Fibroblast of pulmonary artery (primary cell): ENCODE data around the gene SYNJ2.

Experiments used
- DNase-seq: peaks from one replicate; pipeline ENCODE4 v3.0.0-alpha.2; 2010; ENCODE audit warnings: low read depth
- H3K4me3 ChIP-seq: replicated peaks from 2 replicates; pipeline ENCODE4 v1.5.1; 2011; ENCODE audit warnings: low read depth, mild to moderate bottlenecking, control low read depth, low read length, moderate library complexity
- TF ChIP-seq, protein P1 (sequence below): IDR thresholded peaks from 2 replicates; pipeline ENCODE4 v1.5.1; 2011; ENCODE audit warnings: mild to moderate bottlenecking, control low read depth, low read length, inconsistent platforms; ENCODE audit errors: missing control alignments

The SYNJ2 gene

DNA sequence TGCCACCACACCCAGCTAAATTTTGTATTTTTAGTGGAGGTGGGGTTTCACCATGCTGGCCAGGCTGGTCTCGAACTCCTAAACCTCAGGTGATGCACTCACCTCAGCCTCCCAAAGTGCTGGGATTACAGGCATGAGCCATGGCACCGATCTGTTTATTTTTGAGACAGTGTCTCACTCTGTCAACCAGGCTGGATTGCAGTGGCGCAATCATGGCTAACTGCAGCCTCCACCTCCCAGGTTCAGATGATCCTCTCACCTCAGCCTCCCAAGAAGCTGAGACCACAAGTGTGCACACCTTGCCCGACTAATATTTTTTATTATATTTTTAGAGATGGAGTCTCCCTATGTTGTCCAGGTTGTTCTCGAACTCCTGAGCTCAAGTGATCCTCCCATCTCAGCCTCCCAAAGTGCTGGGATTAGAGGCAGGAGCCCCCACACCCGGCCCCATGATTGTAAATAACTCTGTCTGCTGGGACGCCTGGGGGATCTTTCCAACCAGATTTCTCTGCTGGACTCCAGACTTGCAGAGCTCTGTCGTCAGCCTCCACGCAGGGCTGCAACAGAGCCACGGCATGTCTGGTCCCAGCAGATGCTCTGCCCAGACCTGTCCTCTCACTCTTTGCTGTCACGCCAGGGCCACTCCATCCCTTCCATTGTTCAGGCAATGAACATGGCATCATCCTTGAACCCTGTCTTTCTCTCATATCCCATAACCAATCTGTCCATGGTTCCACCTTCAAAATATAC lies 25.3 kb downstream of the SYNJ2 start:
- H3K4me3 ChIP-seq, result no peak overlapping the region
- no peak for DNase-seq
- TF ChIP-seq, protein P1, sequence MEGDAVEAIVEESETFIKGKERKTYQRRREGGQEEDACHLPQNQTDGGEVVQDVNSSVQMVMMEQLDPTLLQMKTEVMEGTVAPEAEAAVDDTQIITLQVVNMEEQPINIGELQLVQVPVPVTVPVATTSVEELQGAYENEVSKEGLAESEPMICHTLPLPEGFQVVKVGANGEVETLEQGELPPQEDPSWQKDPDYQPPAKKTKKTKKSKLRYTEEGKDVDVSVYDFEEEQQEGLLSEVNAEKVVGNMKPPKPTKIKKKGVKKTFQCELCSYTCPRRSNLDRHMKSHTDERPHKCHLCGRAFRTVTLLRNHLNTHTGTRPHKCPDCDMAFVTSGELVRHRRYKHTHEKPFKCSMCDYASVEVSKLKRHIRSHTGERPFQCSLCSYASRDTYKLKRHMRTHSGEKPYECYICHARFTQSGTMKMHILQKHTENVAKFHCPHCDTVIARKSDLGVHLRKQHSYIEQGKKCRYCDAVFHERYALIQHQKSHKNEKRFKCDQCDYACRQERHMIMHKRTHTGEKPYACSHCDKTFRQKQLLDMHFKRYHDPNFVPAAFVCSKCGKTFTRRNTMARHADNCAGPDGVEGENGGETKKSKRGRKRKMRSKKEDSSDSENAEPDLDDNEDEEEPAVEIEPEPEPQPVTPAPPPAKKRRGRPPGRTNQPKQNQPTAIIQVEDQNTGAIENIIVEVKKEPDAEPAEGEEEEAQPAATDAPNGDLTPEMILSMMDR, result no peak

DNA sequence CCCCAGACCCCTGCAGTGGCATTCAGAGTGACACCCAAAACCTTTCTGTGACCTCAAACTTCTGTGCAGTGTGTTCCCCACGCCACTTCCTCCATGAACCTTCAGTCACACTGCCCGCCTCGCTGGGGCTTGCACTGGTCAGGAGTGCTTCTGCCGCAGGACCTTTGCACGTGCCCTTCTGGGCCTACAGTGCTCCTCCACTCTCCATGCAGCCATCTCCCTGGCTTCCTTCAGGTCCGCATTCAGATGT lies 27.1 kb downstream of the SYNJ2 start:
- TF ChIP-seq, protein P1, result no peak
- DNase-seq, result no peak
- no peak overlapping the region for H3K4me3 ChIP-seq

DNA sequence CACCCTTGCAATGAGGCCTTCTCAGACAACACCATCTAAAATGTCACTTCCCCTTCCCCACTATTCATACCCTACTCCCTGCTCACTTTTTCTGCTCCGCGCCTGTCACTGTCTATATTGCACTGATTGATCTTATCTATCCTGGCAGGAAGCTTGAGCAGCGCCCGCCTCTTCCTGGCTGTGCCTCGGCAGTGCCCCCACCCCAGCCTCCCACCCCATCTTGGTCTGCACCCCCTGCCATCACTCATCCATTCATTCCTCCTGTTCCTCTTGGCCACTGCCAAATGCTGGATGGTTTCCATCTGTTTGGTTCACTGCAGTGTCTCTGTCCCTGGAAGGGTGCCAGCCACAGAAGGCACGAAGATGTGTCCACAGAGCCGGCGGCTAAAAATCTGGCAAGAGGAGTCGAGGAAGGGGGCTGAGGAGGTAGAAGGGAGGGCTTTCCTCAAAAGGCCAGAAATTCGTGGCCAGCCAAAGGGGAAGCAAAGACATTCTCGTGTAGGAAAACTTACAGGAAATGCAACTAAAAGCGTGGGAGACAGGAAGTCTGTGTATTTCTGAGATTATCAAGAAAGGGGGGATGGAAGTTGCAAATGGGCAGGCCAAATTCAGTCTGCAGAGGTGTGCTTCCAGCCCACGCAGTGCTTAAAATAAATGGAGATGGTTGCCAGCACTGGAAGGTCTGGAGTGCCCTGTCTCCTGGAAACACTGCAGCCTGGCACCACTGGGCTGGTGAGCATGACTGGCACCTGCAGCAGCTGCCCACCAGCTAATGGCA lies 27.6 kb downstream of the SYNJ2 start:
- TF ChIP-seq, protein P1, result no peak
- DNase-seq, result peak; percentile 95
- H3K4me3 ChIP-seq, result no peak overlapping the region

DNA sequence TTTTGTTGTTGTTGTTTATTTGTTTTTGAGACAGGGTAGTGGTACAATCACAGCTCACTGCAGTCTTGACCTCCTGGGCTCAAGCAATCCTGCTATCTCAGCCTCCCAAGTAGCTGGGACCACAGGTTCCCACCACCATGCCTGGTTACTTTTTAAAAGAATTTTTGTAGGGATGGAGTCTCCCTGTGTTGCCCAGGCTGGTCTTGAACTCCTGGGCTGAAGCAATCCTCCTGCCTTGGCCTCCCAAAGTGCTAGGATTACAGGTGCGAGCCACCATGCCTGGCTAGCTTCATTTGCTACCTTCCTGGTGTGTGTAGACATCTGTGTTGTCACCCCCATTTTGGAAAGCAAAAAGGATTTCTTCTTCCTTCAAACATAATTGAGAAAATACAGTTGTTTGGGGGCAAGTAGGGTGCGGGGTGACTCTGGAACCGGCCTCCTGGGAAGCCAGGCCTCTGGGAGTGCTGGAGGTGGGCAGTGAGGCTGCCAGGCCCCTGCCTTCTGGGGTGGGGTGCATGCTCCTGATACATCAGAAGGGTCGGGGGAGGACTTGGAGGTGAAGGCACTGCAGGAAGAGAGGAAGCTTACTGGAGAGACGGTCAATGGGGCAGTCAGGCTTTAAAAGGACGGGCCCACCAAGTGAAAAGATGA lies 28.4 kb downstream of the SYNJ2 start:
- DNase-seq, result no peak
- TF ChIP-seq, protein P1, result no peak
- no peak overlapping the region for H3K4me3 ChIP-seq

DNA sequence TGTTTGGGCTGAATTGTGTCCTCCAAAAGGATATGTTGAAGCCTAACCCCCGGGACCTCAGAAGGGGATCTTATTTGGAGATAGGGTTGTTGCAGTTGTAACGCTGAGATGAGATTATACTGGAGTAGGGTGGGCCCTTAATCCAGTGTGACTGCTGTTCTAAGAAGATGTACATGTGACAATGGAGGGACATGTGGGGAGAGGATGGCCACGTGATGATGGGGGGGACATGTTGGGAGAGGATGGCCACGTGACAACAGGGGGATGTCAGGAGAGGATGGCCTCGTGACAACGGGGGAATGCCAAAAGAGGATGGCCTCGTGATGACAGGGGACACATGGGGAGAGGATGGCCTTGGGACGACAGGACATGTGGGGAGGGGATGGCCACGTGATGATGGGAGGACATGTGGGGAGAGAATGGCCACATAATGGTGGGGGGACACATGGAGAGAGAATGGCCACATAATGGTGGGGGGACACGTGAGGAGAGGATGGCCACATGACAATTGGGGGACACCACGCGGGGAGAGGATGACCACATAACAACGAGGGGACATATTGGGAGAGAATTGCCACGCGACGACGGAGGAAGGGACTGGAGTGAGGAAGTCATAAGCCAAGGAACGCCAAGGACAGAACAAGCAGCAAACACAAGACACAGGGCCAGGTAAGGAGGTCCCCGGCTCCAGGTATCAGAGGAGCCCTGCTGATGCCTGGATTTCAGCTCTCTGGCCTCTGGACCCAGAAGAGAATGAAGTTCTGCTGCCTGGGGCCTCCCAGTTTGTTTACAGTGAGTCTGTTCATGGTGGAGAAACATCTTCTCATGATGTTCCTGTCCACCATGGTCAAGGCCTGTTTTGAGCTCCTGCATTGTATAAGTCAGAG lies 29.2 kb downstream of the SYNJ2 start:
- no peak overlapping the region for H3K4me3 ChIP-seq
- DNase-seq, result no peak
- TF ChIP-seq, protein P1, result no peak

DNA sequence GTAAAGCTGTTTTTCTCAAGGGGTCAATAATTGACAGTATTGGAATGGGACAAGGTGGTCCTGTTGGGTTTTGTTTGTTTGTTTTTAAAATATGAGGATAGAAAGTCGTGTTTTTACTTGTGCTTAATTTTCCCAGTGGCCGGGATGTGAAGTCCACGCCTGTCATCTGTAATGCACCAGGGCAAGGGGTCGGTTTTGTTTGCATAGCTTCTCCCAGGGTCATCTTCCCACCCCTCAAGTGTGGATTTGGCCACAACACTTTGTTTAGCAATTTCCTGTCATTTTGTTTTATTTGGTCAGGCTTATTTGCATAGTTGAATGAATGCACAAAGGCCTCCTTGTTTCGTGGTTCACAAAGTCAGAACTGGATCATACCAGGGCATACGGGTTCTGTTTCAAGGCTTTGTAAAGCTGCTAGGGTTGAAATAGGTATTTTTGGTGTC lies 29.8 kb downstream of the SYNJ2 start:
- no peak overlapping the region for H3K4me3 ChIP-seq
- peak; percentile 78 for DNase-seq
- TF ChIP-seq, protein P1, result no peak
